Thyroid gland (tissue), 4 donors: ENCODE data around the gene SERPINB7.

Source experiments
- CTCF ChIP-seq, 6 experiments: fragments of 200-600 bp in 3 of 6; fragments of 450-650 bp in 3 of 6; sonication (generic) in 3 of 6; IDR thresholded peaks; one replicate each; pipeline ENCODE4 v1.5.1; 2016 to 2019; ENCODE audit warnings: antibody characterized with exemption in 6 of 6, mild to moderate bottlenecking in 2 of 6, inconsistent platforms in 1 of 6, moderate library complexity in 1 of 6
- POLR2A ChIP-seq, 2 donors: fragments of 450-650 bp; IDR thresholded peaks; one replicate each; pipeline ENCODE4 v1.6.1; 2017; ENCODE audit warnings: antibody characterized with exemption in 2 of 2, mild to moderate bottlenecking in 2 of 2, moderate library complexity in 1 of 2

DNA sequence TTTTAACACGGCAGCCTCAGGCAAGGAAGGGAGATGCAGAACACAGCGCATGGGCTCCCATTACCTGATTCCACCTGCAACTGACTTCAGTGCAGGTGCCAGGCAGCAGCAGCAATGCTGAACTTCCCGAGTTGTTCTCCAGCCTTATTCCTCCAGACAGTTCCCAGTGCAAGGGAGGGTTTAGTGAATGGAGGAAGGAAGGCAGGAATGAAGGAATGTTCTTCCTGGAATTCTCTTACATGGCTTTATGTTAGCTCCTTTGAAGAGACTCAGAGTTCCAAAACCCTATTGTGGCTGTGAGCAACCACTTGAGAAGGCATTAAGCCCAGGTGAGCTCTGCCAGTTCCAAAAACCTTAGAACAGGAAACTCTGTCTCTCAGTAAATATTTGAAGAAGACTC, 45.5 kb downstream of the SERPINB7 start:
- TF ChIP-seq CTCF (IDR thresholded peaks at IDR 0.05) (no peak), POLR2A (IDR thresholded peaks at IDR 0.05) (no peak)
